Fibroblast of skin of left quadriceps (primary cell): ENCODE measurements around the gene TMEM161A.
"Not testable (repeated sequence)": the region's sequence is repeated elsewhere in the genome, so short reads cannot be mapped to it uniquely, and the experiment has no call there.

Source experiments
- DNase-seq, 2 experiments: peaks; one replicate each; pipeline ENCODE4 v3.0.0-alpha.2; 2013; ENCODE audit warnings: low read depth in 2 of 2

TMEM161A gene

GRCh38 chr19:19121371-19121770 lies 16.9 kb downstream of the TMEM161A start:
- no peak for DNase-seq

- DNase-seq, result peak; percentile 64 to 68
These were observed 17.7 kb downstream of the TMEM161A start for GRCh38 chr19:19120308-19121231.

GRCh38 chr19:19119325-19120237 lies 18.7 kb downstream of the TMEM161A start:
- no peak for DNase-seq

- DNase-seq, result no peak
These were observed 22.3 kb downstream of the TMEM161A start for GRCh38 chr19:19115954-19116353.

- no peak for DNase-seq
These were observed 25.1 kb downstream of the TMEM161A start for GRCh38 chr19:19113040-19113626.

- no peak for DNase-seq
These were observed 26.2 kb downstream of the TMEM161A start for GRCh38 chr19:19111967-19112580.

GRCh38 chr19:19111136-19111835 lies 27.0 kb downstream of the TMEM161A start:
- no peak for DNase-seq

- DNase-seq, result no peak
These were observed 27.7 kb downstream of the TMEM161A start for GRCh38 chr19:19110410-19111135.

GRCh38 chr19:19109601-19110000 lies 28.7 kb downstream of the TMEM161A start:
- no peak for DNase-seq

GRCh38 chr19:19107654-19108053 lies 30.6 kb downstream of the TMEM161A start:
- DNase-seq, result no peak

- DNase-seq, result not testable (repeated sequence)
These were observed 31.3 kb downstream of the TMEM161A start for GRCh38 chr19:19106938-19107337.

- no peak for DNase-seq
These were observed 32.2 kb downstream of the TMEM161A start for GRCh38 chr19:19106056-19106551.

- peak; percentile 31 to 38 for DNase-seq
These were observed 32.8 kb downstream of the TMEM161A start for GRCh38 chr19:19105365-19106055.

GRCh38 chr19:19103167-19103566 lies 35.1 kb downstream of the TMEM161A start:
- DNase-seq, result no peak

- DNase-seq, result not testable (repeated sequence)
These were observed 35.7 kb downstream of the TMEM161A start for GRCh38 chr19:19102566-19102965.

GRCh38 chr19:19101540-19101939 lies 36.7 kb downstream of the TMEM161A start:
- DNase-seq, result no peak

GRCh38 chr19:19098703-19099632 lies 39.3 kb downstream of the TMEM161A start:
- no peak for DNase-seq

GRCh38 chr19:19098084-19098702 lies 40.1 kb downstream of the TMEM161A start:
- no peak for DNase-seq
